Endodermal cell (in vitro differentiated cells): ENCODE data around the gene COG5. TPM values are rescaled to one million over a fixed set of nuclear protein-coding genes. Genes with fewer than 3 reads are reported as not detected.

Source experiments
- DNase-seq: peaks from one replicate; pipeline ENCODE4 v3.0.0-alpha.2; 2017
- H3K27ac ChIP-seq: 2 replicates; pipeline ENCODE4 v1.5.1; 2013; ENCODE audit warnings: mild to moderate bottlenecking, low read depth, low read length, moderate library complexity
- H3K27me3 ChIP-seq: 2 replicates; pipeline ENCODE4 v1.6.1; 2013; ENCODE audit warnings: mild to moderate bottlenecking, low read length, moderate library complexity; ENCODE audit not compliant: insufficient read depth, control insufficient read depth, poor library complexity, severe bottlenecking
- H3K36me3 ChIP-seq: 2 replicates; pipeline ENCODE4 v1.7.0; 2013; ENCODE audit warnings: mild to moderate bottlenecking, low read length, moderate library complexity; ENCODE audit not compliant: control insufficient read depth, insufficient read depth
- H3K4me1 ChIP-seq: one replicate; pipeline ENCODE4 v1.7.0; 2013; ENCODE audit warnings: low read length; ENCODE audit not compliant: control insufficient read depth, insufficient read depth
- H3K4me3 ChIP-seq: 2 replicates; pipeline ENCODE4 v1.5.1; 2013; ENCODE audit warnings: mild to moderate bottlenecking, low read length, moderate library complexity
- H3K9ac ChIP-seq: 2 replicates; pipeline ENCODE4 v1.6.1; 2013; ENCODE audit warnings: mild to moderate bottlenecking, low read length, moderate library complexity; ENCODE audit not compliant: poor library complexity, severe bottlenecking; ENCODE audit errors: extremely low read depth
- H3K9me3 ChIP-seq: 2 replicates; pipeline ENCODE4 v1.6.1; 2013; ENCODE audit warnings: mild to moderate bottlenecking, low read length, moderate library complexity; ENCODE audit not compliant: control insufficient read depth
- H3K27ac Mint-ChIP-seq: 2 replicates; pipeline ENCODE4 v1.8.0; 2020; ENCODE audit warnings: mixed read lengths
- H3K27me3 Mint-ChIP-seq: 2 replicates; pipeline ENCODE4 v1.8.0; 2021; ENCODE audit warnings: mild to moderate bottlenecking, mixed read lengths; ENCODE audit not compliant: insufficient read depth
- H3K36me3 Mint-ChIP-seq: 2 replicates; pipeline ENCODE4 v1.8.0; 2020; ENCODE audit warnings: low read depth, mixed read lengths
- H3K4me1 Mint-ChIP-seq: 2 replicates; pipeline ENCODE4 v1.8.0; 2020; ENCODE audit warnings: mixed read lengths
- H3K4me3 Mint-ChIP-seq: 2 replicates; pipeline ENCODE4 v1.8.0; 2020; ENCODE audit warnings: mild to moderate bottlenecking, moderate library complexity, mixed read lengths
- H3K9me3 Mint-ChIP-seq: 2 replicates; pipeline ENCODE4 v1.8.0; 2020; ENCODE audit warnings: mild to moderate bottlenecking, mixed read lengths
- WGBS, 2 experiments: methylation state at CpG; one replicate each; pipeline versions ENCODE4 v1.1.5 to v1.1.7; 2013; ENCODE audit warnings: missing lambda C conversion rate in 2 of 2, mixed read lengths in 1 of 2; ENCODE audit not compliant: insufficient coverage in 1 of 2, insufficient read length in 1 of 2; 5-methylcytosine and 5-hydroxymethylcytosine counted together
- total RNA-seq, 2 donors: library from RNA; stranded (reverse); fragmentation: NEBNext Ultra II Directional in 1 of 2; extraction: Animal tissue kit (Norgen Biotek cat#: 25700) in 1 of 2; gene quantifications; 2 replicates in 1 of 2; 3 replicates in 1 of 2; pipeline ENCODE4 v1.2.1, GENCODE V29; 2021
- TF ChIP-seq, protein P1 (sequence below): fragments of 200-600 bp; sonication (generic); conservative IDR thresholded peaks from 2 replicates; pipeline ENCODE4 v1.5.0; 2021; ENCODE audit warnings: antibody characterized with exemption, mild to moderate bottlenecking

Gene COG5
- total RNA-seq, 2 donors from 2014 or later: 25.5 to 34.7 TPM

DNA sequence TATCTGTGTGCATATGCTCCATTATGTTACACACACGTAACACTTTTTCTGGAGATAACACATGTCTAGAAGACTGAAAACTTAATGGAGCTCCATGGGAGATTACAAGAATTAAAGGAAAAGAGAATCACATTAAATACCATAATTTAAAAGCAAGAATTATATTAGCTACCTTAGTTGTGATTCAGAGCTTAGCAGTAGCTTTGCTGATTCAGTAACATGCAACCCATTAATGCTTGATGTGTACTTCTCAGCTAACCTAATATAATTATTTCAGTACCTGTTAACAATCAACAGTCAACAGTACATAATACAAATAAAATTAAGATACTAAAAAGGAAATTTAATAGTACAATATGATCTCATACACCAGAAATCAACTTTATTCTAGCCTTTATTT lies 167.6 kb downstream of the COG5 start:
- Histone ChIP-seq H3K9ac (no peak overlapping the region), H3K4me3 (no peak overlapping the region), H3K27me3 (no peaks in the 10 kb centered on the region), H3K27ac (no peak overlapping the region), H3K36me3 (peaks cover 4% of the 10 kb centered on the region), H3K4me1 (peaks cover 4% of the 10 kb centered on the region), H3K9me3 (peaks cover 13% of the 10 kb centered on the region)
- Mint-ChIP-seq H3K27me3 (no peaks in the 10 kb centered on the region), H3K36me3 (peaks cover 13% of the 10 kb centered on the region), H3K4me1 (peaks cover 11% of the 10 kb centered on the region), H3K27ac (no peak overlapping the region), H3K4me3 (no peak overlapping the region), H3K9me3 (peaks cover 8% of the 10 kb centered on the region)
- no peak for DNase-seq
- 100% methylated on average over 1 of the region's 1 CpG; no CpG with 5 or more reads in 1 of the 2 experiments for WGBS, 2 experiments
- TF ChIP-seq, protein P1, sequence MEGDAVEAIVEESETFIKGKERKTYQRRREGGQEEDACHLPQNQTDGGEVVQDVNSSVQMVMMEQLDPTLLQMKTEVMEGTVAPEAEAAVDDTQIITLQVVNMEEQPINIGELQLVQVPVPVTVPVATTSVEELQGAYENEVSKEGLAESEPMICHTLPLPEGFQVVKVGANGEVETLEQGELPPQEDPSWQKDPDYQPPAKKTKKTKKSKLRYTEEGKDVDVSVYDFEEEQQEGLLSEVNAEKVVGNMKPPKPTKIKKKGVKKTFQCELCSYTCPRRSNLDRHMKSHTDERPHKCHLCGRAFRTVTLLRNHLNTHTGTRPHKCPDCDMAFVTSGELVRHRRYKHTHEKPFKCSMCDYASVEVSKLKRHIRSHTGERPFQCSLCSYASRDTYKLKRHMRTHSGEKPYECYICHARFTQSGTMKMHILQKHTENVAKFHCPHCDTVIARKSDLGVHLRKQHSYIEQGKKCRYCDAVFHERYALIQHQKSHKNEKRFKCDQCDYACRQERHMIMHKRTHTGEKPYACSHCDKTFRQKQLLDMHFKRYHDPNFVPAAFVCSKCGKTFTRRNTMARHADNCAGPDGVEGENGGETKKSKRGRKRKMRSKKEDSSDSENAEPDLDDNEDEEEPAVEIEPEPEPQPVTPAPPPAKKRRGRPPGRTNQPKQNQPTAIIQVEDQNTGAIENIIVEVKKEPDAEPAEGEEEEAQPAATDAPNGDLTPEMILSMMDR: no peak

DNA sequence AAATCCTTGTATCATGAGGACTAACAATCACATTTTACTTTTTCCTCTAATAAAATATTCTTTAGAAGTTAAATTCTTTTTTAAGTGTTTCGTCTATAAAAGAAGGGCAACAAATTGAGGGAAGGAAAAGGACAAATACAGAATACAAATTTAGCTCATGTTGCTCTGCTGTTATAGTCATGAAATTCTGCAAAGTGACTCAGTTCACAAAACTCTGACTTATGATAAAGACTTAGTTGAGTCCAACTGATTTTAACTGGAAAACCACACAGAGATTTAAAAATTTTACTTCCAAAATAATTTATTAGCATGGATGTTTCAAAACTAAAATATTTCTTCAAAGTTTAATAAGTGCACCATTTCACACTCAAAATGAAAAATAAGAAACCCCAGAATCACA lies 168.9 kb downstream of the COG5 start:
- no peak overlapping the region for H3K27ac Mint-ChIP-seq

DNA sequence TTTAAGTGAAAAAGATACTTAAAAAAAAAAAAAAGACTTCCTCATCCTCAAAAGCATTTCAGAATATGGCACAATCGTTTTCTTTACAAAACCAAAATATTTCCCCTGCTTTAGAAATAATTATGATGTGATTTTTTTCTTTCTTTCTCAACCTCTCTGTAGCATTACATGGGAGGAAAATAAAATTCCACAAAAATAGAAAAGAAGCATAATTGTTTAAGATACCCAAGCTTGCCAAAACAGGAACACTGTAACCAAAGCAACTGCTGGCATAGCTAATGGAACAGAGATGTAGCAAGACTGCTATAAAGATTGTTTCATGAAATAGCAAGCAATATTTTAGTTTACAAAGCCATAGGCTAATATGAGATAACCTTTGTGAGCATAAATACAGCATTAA lies 169.4 kb downstream of the COG5 start:
- Mint-ChIP-seq H3K27me3 (no peaks in the 10 kb centered on the region), H3K9me3 (peaks cover 4% of the 10 kb centered on the region), H3K27ac (no peak overlapping the region), H3K4me3 (no peak overlapping the region), H3K36me3 (peaks cover 9% of the 10 kb centered on the region), H3K4me1 (peaks cover 29% of the 10 kb centered on the region)
- no CpG with 5 or more reads among the region's 1 CpG for WGBS, 2 experiments
- no peak for DNase-seq
- TF ChIP-seq, protein P1: no peak
- Histone ChIP-seq H3K4me1 (peaks cover 14% of the 10 kb centered on the region), H3K9ac (no peak overlapping the region), H3K9me3 (peaks cover 7% of the 10 kb centered on the region), H3K27ac (no peak overlapping the region), H3K4me3 (no peak overlapping the region), H3K27me3 (no peaks in the 10 kb centered on the region), H3K36me3 (no peaks in the 10 kb centered on the region)

More for the DNA sequence above, 168.9 kb downstream of the COG5 start:
- TF ChIP-seq, protein P1: no peak
- 82% methylated on average over 1 of the region's 1 CpG; no CpG with 5 or more reads in 1 of the 2 experiments for WGBS, 2 experiments
- no peaks in the 10 kb centered on the region for H3K36me3 ChIP-seq
- peaks cover 23% of the 10 kb centered on the region for H3K4me1 Mint-ChIP-seq
- H3K9ac ChIP-seq: no peak overlapping the region
- H3K27me3 Mint-ChIP-seq: no peaks in the 10 kb centered on the region
- H3K4me3 Mint-ChIP-seq: no peak overlapping the region
- DNase-seq: no peak
- H3K36me3 Mint-ChIP-seq: peaks cover 13% of the 10 kb centered on the region
- peaks cover 8% of the 10 kb centered on the region for H3K9me3 Mint-ChIP-seq
- H3K27me3 ChIP-seq: no peaks in the 10 kb centered on the region
- no peak overlapping the region for H3K4me3 ChIP-seq
- peaks cover 12% of the 10 kb centered on the region for H3K9me3 ChIP-seq
- peaks cover 9% of the 10 kb centered on the region for H3K4me1 ChIP-seq
- H3K27ac ChIP-seq: no peak overlapping the region
